Measurements from ENCODE around the gene GOLGB1. TPM values are rescaled to one million over a fixed set of nuclear protein-coding genes. Genes with fewer than 3 reads are reported as not detected.

Gene GOLGB1, protein sequence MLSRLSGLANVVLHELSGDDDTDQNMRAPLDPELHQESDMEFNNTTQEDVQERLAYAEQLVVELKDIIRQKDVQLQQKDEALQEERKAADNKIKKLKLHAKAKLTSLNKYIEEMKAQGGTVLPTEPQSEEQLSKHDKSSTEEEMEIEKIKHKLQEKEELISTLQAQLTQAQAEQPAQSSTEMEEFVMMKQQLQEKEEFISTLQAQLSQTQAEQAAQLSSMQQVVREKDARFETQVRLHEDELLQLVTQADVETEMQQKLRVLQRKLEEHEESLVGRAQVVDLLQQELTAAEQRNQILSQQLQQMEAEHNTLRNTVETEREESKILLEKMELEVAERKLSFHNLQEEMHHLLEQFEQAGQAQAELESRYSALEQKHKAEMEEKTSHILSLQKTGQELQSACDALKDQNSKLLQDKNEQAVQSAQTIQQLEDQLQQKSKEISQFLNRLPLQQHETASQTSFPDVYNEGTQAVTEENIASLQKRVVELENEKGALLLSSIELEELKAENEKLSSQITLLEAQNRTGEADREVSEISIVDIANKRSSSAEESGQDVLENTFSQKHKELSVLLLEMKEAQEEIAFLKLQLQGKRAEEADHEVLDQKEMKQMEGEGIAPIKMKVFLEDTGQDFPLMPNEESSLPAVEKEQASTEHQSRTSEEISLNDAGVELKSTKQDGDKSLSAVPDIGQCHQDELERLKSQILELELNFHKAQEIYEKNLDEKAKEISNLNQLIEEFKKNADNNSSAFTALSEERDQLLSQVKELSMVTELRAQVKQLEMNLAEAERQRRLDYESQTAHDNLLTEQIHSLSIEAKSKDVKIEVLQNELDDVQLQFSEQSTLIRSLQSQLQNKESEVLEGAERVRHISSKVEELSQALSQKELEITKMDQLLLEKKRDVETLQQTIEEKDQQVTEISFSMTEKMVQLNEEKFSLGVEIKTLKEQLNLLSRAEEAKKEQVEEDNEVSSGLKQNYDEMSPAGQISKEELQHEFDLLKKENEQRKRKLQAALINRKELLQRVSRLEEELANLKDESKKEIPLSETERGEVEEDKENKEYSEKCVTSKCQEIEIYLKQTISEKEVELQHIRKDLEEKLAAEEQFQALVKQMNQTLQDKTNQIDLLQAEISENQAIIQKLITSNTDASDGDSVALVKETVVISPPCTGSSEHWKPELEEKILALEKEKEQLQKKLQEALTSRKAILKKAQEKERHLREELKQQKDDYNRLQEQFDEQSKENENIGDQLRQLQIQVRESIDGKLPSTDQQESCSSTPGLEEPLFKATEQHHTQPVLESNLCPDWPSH (N-terminal part only)
- total RNA-seq = 57.1 and 94.1 TPM in 2 replicates

DNA sequence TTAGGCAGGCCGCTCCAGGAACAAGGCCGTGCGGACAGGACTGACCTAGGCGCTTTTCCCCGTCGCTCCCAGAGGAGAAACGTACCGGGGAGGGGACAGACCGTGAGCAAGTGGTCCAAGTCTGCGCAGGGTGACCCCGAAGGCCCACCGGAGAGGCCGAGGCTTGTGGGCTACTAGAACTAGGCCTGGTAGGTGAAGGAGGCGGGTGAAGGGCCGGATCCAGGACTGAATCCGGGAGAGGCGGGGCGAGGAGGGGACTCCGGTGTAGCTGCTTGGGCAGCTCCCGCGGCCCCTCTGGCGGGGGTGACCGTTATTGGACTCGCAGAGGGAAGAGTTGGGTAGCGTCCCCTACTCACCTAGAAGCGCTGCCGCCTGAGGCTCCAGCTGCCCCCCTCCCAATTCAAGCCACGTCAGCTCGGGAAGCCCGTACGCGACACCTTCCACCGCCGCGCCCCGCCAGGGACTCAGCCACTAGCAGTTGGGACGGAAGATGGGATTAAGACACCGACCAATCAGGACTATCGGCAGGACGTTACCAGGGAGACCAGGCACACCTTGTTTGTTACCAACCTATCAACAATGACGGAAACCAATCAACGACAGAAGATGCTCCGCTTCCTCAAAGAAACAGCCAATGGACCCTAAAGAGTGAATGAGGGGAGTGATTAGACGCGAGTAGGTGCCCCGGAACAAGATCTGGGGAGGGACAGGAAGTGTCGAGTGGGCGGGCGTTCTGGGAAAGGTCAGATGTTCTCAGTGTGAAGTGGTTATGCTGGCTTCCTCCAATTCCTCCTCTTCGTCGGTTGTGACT, at the start of gene GOLGB1:
Gene GOLGB1, minus strand, starts transcription at position 466 of the 811 bp plus-strand sequence. CDS start 18,770 bp downstream, outside the sequence.

DNA sequence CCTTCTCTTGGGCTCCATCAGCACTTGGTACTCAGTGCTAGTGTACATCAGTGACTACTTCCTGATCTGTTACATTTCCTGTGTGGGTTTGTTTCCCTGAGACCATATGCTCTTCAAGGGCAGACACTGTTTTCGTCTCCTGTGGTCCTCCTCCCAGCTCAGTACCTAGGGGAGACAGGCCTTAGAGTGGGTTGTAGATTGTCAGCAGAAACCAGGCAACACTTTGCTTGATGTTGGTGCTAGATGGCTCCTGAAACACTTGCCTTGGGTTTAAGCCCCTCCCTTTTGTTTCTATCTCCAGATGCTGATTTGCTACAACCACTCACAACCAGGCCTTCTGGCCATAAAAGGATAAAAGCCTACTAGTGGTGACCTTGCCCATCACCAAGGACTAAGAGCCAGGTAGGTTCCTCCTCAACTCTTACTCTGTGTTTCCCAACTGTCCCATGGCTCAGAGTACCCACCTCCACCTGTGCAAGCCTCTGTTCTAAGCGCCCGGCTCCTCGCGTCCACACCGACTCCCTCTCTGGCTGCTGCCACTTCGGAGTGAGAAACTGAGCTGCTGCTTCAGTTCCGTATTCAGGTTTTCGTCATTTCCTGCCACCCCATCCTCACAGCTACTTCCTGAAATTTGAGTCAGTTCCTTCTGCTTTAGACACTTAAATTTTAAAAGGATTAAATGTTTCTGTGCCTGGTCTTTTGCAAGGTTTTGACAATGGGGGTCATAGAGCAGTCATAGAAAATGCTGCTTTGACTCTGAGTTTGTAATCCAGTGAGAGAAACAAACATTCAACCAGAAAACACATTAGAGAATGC, 89.0 kb downstream of the GOLGB1 start, which contains the start of gene HCLS1:
Gene HCLS1, minus strand, starts transcription at position 548 of the 816 bp plus-strand sequence. CDS start 2,556 bp downstream, outside the sequence.

Other genes starting within 250 kb of the GOLGB1 start
- gene POLQ, start 203.8 kb downstream of the GOLGB1 start, total RNA-seq = 6.5 and 18.6 TPM in 2 replicates
- gene ARGFX, start 181.8 kb downstream of the GOLGB1 start, total RNA-seq = not detected in 2 replicates
- gene FBXO40, start 156.4 kb downstream of the GOLGB1 start, total RNA-seq = under 0.01 TPM in 1 of 2 replicates, not detected in the other
- 2.1 and 2.5 TPM in 2 replicates for gene HCLS1, start 88.8 kb downstream of the GOLGB1 start, total RNA-seq
- 19.7 and 22.8 TPM in 2 replicates for gene IQCB1, start 85.3 kb upstream of the GOLGB1 start, total RNA-seq
- gene EAF2, start 85.5 kb upstream of the GOLGB1 start, total RNA-seq = 2.2 and 3.4 TPM in 2 replicates
- gene SLC15A2, start 144.7 kb upstream of the GOLGB1 start, total RNA-seq = 0.11 and 0.75 TPM in 2 replicates